ENCODE data around the gene ZFHX2.

ZFHX2 gene

GRCh38 chr14:23559010-23559925 is 7.7 kb upstream of the ZFHX2 start:
- peak; percentile 46 to 67 for DNase-seq

GRCh38 chr14:23558346-23559009 is 6.9 kb upstream of the ZFHX2 start:
- no peak for DNase-seq

- no peak for DNase-seq
These were observed 6.4 kb upstream of the ZFHX2 start for GRCh38 chr14:23557946-23558345.

GRCh38 chr14:23557521-23557920 is 6.0 kb upstream of the ZFHX2 start:
- no peak for DNase-seq

GRCh38 chr14:23556700-23557440 is 5.3 kb upstream of the ZFHX2 start:
- peak; percentile 18 to 54 for DNase-seq

- DNase-seq: peak; percentile 85 to 87
These were observed 4.5 kb upstream of the ZFHX2 start, which contains the start of gene THTPA for GRCh38 chr14:23555882-23556699. TSS of gene THTPA (plus strand) at chr14:23556271. CDS start at chr14:23556758, 487 bp downstream.

- DNase-seq: no peak
These were observed 3.9 kb upstream of the ZFHX2 start for GRCh38 chr14:23555533-23555881.

- DNase-seq: peak; percentile 36 to 39
These were observed 726 bp downstream of the ZFHX2 start for GRCh38 chr14:23550812-23551265.

- no peak for DNase-seq
These were observed 1.3 kb downstream of the ZFHX2 start for GRCh38 chr14:23550131-23550811.

GRCh38 chr14:23548351-23549318 is 2.9 kb downstream of the ZFHX2 start:
- no peak for DNase-seq

GRCh38 chr14:23547924-23548323 is 3.6 kb downstream of the ZFHX2 start:
- no peak for DNase-seq

GRCh38 chr14:23546450-23547035 is 5.0 kb downstream of the ZFHX2 start:
- DNase-seq: no peak

- no peak for DNase-seq
These were observed 5.7 kb downstream of the ZFHX2 start for GRCh38 chr14:23545740-23546365.

- no peak for DNase-seq
These were observed 6.8 kb downstream of the ZFHX2 start for GRCh38 chr14:23544511-23545447.

- no peak for DNase-seq
These were observed 8.2 kb downstream of the ZFHX2 start for GRCh38 chr14:23543403-23543802.

- DNase-seq: no peak
These were observed 9.3 kb downstream of the ZFHX2 start for GRCh38 chr14:23542261-23542660.

GRCh38 chr14:23540141-23540469 is 11.5 kb downstream of the ZFHX2 start:
- DNase-seq: no peak
